Caco-2 (cell line): ENCODE measurements around the gene CALD1. TPM values are rescaled to one million over a fixed set of nuclear protein-coding genes. Genes with fewer than 3 reads are reported as not detected.

Experiments used
- BruUV-seq: library from RNA; stranded (reverse); fragments of 400-500 nt; replicated peaks from 2 replicates; lab custom pipeline; 2021; lab: Mats Ljungman, UMichigan
- CTCF ChIA-PET: fragments of 300-600 bp; sonication (Branson Sonifier 250); formaldehyde crosslinking; loops from one replicate; lab custom pipeline; 2022; ENCODE audit warnings: antibody characterized with exemption; lab: Charles Lee
- POLR2A ChIA-PET: fragments of 300-600 bp; sonication (Branson Sonifier 250); formaldehyde crosslinking; loops from one replicate; lab custom pipeline; 2022; ENCODE audit warnings: antibody characterized with exemption; lab: Charles Lee
- DNase-seq, 2 experiments: peaks; one replicate each; pipeline versions ENCODE4 v3.0.0 to v3.0.0-alpha.2; 2020 to 2022
- H3K27me3 ChIP-seq: replicated peaks from 2 replicates; pipeline ENCODE4 v1.6.0; 2011; ENCODE audit warnings: low read length; ENCODE audit not compliant: control insufficient read depth, insufficient read depth
- H3K36me3 ChIP-seq: 2 replicates; pipeline ENCODE4 v1.5.1; 2011; ENCODE audit warnings: low read length; ENCODE audit not compliant: control insufficient read depth, insufficient read depth
- H3K4me1 ChIP-seq: fragments of 250-450 bp; sonication (Bioruptor Pico); 2 replicates; pipeline ENCODE4 v1.5.1; 2020; ENCODE audit warnings: mild to moderate bottlenecking
- H3K4me3 ChIP-seq: 2 replicates; pipeline ENCODE4 v1.5.1; 2011; ENCODE audit warnings: low read depth, mild to moderate bottlenecking, control low read depth, low read length
- H3K9me3 ChIP-seq: fragments of 250-450 bp; sonication (Bioruptor Pico); 2 replicates; pipeline ENCODE4 v1.5.1; 2020; ENCODE audit warnings: mild to moderate bottlenecking, moderate library complexity
- H3K27ac Mint-ChIP-seq: one replicate; pipeline ENCODE4 v1.8.0; 2022; ENCODE audit warnings: mixed read lengths; ENCODE audit not compliant: unreplicated experiment
- H3K27me3 Mint-ChIP-seq: one replicate; pipeline ENCODE4 v1.8.0; 2022; ENCODE audit warnings: mixed read lengths; ENCODE audit not compliant: insufficient read depth, unreplicated experiment
- H3K36me3 Mint-ChIP-seq: one replicate; pipeline ENCODE4 v1.8.0; 2022; ENCODE audit warnings: mild to moderate bottlenecking, mixed read lengths; ENCODE audit not compliant: insufficient read depth, unreplicated experiment
- H3K4me1 Mint-ChIP-seq: one replicate; pipeline ENCODE4 v1.8.0; 2022; ENCODE audit warnings: low read depth, mixed read lengths; ENCODE audit not compliant: unreplicated experiment
- H3K4me3 Mint-ChIP-seq: one replicate; pipeline ENCODE4 v1.8.0; 2022; ENCODE audit warnings: mild to moderate bottlenecking, moderate library complexity, mixed read lengths; ENCODE audit not compliant: unreplicated experiment
- H3K9me3 Mint-ChIP-seq: one replicate; pipeline ENCODE4 v1.8.0; 2022; ENCODE audit warnings: mixed read lengths; ENCODE audit not compliant: unreplicated experiment
- CTCF ChIP-seq, 2 experiments: fragments of 200-600 bp in 1 of 2; IDR thresholded peaks; 1 replicate in 1 of 2; 2 replicates in 1 of 2; pipeline versions ENCODE4 v1.5.1 to v1.8.0; 2011 to 2022; ENCODE audit warnings: antibody characterized with exemption in 1 of 2, control low read depth in 1 of 2, inconsistent platforms in 1 of 2, low read depth in 1 of 2, low read length in 1 of 2, mild to moderate bottlenecking in 1 of 2, moderate library complexity in 1 of 2; ENCODE audit not compliant: insufficient read depth in 1 of 2, severe bottlenecking in 1 of 2, unreplicated experiment in 1 of 2
- intact Hi-C: fragments of 100-400 bp; cut with micrococcal nuclease; formaldehyde crosslinking; loops from one replicate; pipeline ENCODE4 v1.10.0; 2022; ENCODE audit not compliant: unreplicated experiment
- total RNA-seq: library from RNA; stranded (reverse); gene quantifications from 2 replicates; pipeline ENCODE4 v1.2.3, GENCODE V29; 2022

CALD1 gene
- total RNA-seq, 1 experiment from 2014 or later: 155 TPM

- no peaks in the 10 kb centered on the region for H3K27me3 ChIP-seq
- TF ChIP-seq CTCF (IDR thresholded peaks at IDR 0.05; ENCODE audit: insufficient read depth in 1 of 2, low read depth in 1 of 2, low read length in 1 of 2, severe bottlenecking in 1 of 2, unreplicated experiment in 1 of 2): no peak
- ChIA-PET CTCF (no interaction called here), POLR2A (no interaction called here)
- intact Hi-C loops: no loop called here
- no peaks in the 10 kb centered on the region for H3K36me3 ChIP-seq
- H3K4me1 ChIP-seq: peaks cover 5% of the 10 kb centered on the region; the same call in 1 of the 2 replicates
- H3K27ac Mint-ChIP-seq: no peak overlapping the region
- H3K4me3 ChIP-seq: no peak overlapping the region
- peaks cover 22% of the 10 kb centered on the region for H3K36me3 Mint-ChIP-seq
- no peak overlapping the region for H3K4me3 Mint-ChIP-seq
- H3K9me3 Mint-ChIP-seq: peaks cover 9% of the 10 kb centered on the region
- no peaks in the 10 kb centered on the region for H3K27me3 Mint-ChIP-seq
- no peaks in the 10 kb centered on the region for H3K9me3 ChIP-seq
- DNase-seq: no peak
- H3K4me1 Mint-ChIP-seq: no peaks in the 10 kb centered on the region
- no TSS peak for BruUV-seq
These were observed 15.8 kb downstream of the CALD1 start for GRCh38 chr7:134795231-134795630.

GRCh38 chr7:134798155-134798554, 18.7 kb downstream of the CALD1 start:
- no TSS peak for BruUV-seq
- Histone ChIP-seq H3K4me3 (no peak overlapping the region), H3K36me3 (no peaks in the 10 kb centered on the region), H3K27me3 (no peaks in the 10 kb centered on the region), H3K9me3 (no peaks in the 10 kb centered on the region), H3K4me1 (no peaks in the 10 kb centered on the region)
- peaks cover 9% of the 10 kb centered on the region for H3K36me3 Mint-ChIP-seq
- ChIA-PET CTCF (no interaction called here), POLR2A (no interaction called here)
- no peak for TF ChIP-seq CTCF (IDR thresholded peaks at IDR 0.05; ENCODE audit: insufficient read depth in 1 of 2, low read depth in 1 of 2, low read length in 1 of 2, severe bottlenecking in 1 of 2, unreplicated experiment in 1 of 2)
- no peak overlapping the region for H3K27ac Mint-ChIP-seq
- DNase-seq: no peak
- H3K9me3 Mint-ChIP-seq: peaks cover 5% of the 10 kb centered on the region
- H3K4me1 Mint-ChIP-seq: no peaks in the 10 kb centered on the region
- intact Hi-C loops: no loop called here
- H3K4me3 Mint-ChIP-seq: no peak overlapping the region
- H3K27me3 Mint-ChIP-seq: no peaks in the 10 kb centered on the region

- H3K4me1 Mint-ChIP-seq: no peaks in the 10 kb centered on the region
- ChIA-PET POLR2A (no interaction called here), CTCF (interaction anchor here (0.7 kb wide), 1 partner anchor 113 kb away, joined by 8 read pairs; no protein-coding TSS in a partner anchor)
- no TSS peak for BruUV-seq
- H3K4me3 Mint-ChIP-seq: no peak overlapping the region
- no peak overlapping the region for H3K4me3 ChIP-seq
- H3K36me3 ChIP-seq: no peaks in the 10 kb centered on the region
- no peak for TF ChIP-seq CTCF (IDR thresholded peaks at IDR 0.05; ENCODE audit: insufficient read depth in 1 of 2, low read depth in 1 of 2, low read length in 1 of 2, severe bottlenecking in 1 of 2, unreplicated experiment in 1 of 2)
- no peaks in the 10 kb centered on the region for H3K27me3 Mint-ChIP-seq
- H3K36me3 Mint-ChIP-seq: peaks cover 2% of the 10 kb centered on the region
- peaks cover 7% of the 10 kb centered on the region for H3K9me3 Mint-ChIP-seq
- H3K9me3 ChIP-seq: no peaks in the 10 kb centered on the region
- no peaks in the 10 kb centered on the region for H3K27me3 ChIP-seq
- no peak overlapping the region for H3K27ac Mint-ChIP-seq
- DNase-seq: no peak
- no peaks in the 10 kb centered on the region for H3K4me1 ChIP-seq
- intact Hi-C loops: no loop called here
These were observed 19.9 kb downstream of the CALD1 start for GRCh38 chr7:134799377-134799776.
